Cardiac muscle cell (in vitro differentiated cells and primary cell): ENCODE data around the gene MAN1C1. TPM values are rescaled to one million over a fixed set of nuclear protein-coding genes. Genes with fewer than 3 reads are reported as not detected.

ENCODE experiments used
- DNase-seq, 2 donors: peaks; one replicate each; pipeline versions ENCODE4 v3.0.0 to v3.0.0-alpha.2; 2010 to 2017; ENCODE audit warnings: low read depth in 1 of 2, low spot score in 1 of 2
- H3K27ac ChIP-seq: fragments of 200-600 bp; sonication (generic); 2 replicates; pipeline ENCODE4 v1.5.1; 2016
- H3K27me3 ChIP-seq: fragments of 200-600 bp; sonication (generic); 2 replicates; pipeline ENCODE4 v1.6.0; 2016; ENCODE audit warnings: control low read depth
- H3K36me3 ChIP-seq: fragments of 200-600 bp; sonication (generic); 2 replicates; pipeline ENCODE4 v1.5.1; 2016; ENCODE audit warnings: control low read depth
- H3K4me1 ChIP-seq: fragments of 200-600 bp; sonication (generic); 2 replicates; pipeline ENCODE4 v1.8.1; 2017; ENCODE audit warnings: low read depth, mild to moderate bottlenecking, mixed run types
- H3K4me3 ChIP-seq: fragments of 200-600 bp; sonication (generic); 2 replicates; pipeline ENCODE4 v1.5.1; 2016; ENCODE audit warnings: mild to moderate bottlenecking
- H3K9me3 ChIP-seq: fragments of 200-600 bp; sonication (generic); 2 replicates; pipeline ENCODE4 v1.5.1; 2017; ENCODE audit warnings: low read depth, mild to moderate bottlenecking, control low read depth
- CTCF ChIP-seq: IDR thresholded peaks from 2 replicates; pipeline ENCODE4 v1.5.1; 2012; ENCODE audit warnings: low read depth, mild to moderate bottlenecking, low read length
- polyA plus RNA-seq: library from polyadenylated mRNA; unstranded; fragments of >200 nt; fragmentation: Nextera tagmentation; extraction: Ambion mirVana; gene quantifications from 2 replicates; pipeline ENCODE4 v1.2.1, GENCODE V29; 2016
- total RNA-seq: library from RNA; depleted of rRNA; stranded (reverse); fragments of >200 nt; gene quantifications from 2 replicates; pipeline ENCODE4 v1.2.3, GENCODE V29; 2016

MAN1C1 gene
- total and polyA plus RNA-seq, 2 experiments from 2014 or later: 88.8 to 118 TPM

GRCh38 chr1:25640646-25641328 is 24.2 kb downstream of the MAN1C1 start:
- no peaks in the 10 kb centered on the region for H3K9me3 ChIP-seq
- TF ChIP-seq CTCF: no peak
- no peak for DNase-seq
- H3K27ac ChIP-seq: no peak overlapping the region
- H3K4me3 ChIP-seq: no peak overlapping the region
- peaks cover 10% of the 10 kb centered on the region for H3K4me1 ChIP-seq
- no peaks in the 10 kb centered on the region for H3K27me3 ChIP-seq
- H3K36me3 ChIP-seq: no peaks in the 10 kb centered on the region

- Histone ChIP-seq H3K27ac (no peak overlapping the region), H3K36me3 (no peaks in the 10 kb centered on the region), H3K9me3 (no peaks in the 10 kb centered on the region), H3K4me1 (peaks cover 10% of the 10 kb centered on the region), H3K27me3 (no peaks in the 10 kb centered on the region), H3K4me3 (no peak overlapping the region)
- DNase-seq: no peak
- no peak for TF ChIP-seq CTCF
Observed at GRCh38 chr1:25641329-25641725, 24.7 kb downstream of the MAN1C1 start.

- Histone ChIP-seq H3K4me3 (no peak overlapping the region), H3K4me1 (peaks cover 10% of the 10 kb centered on the region), H3K27me3 (no peaks in the 10 kb centered on the region), H3K9me3 (no peaks in the 10 kb centered on the region), H3K27ac (no peak overlapping the region), H3K36me3 (no peaks in the 10 kb centered on the region)
- peak in 1 of 2 donors; percentile 76 for DNase-seq
- TF ChIP-seq CTCF: no peak
Observed at GRCh38 chr1:25641931-25642573, 25.5 kb downstream of the MAN1C1 start.

GRCh38 chr1:25642574-25643108 is 26.1 kb downstream of the MAN1C1 start:
- H3K36me3 ChIP-seq: no peaks in the 10 kb centered on the region
- no peak for TF ChIP-seq CTCF
- DNase-seq: peak in 1 of 2 donors; percentile 81
- H3K27ac ChIP-seq: no peak overlapping the region
- H3K4me3 ChIP-seq: no peak overlapping the region
- peaks cover 10% of the 10 kb centered on the region for H3K4me1 ChIP-seq
- H3K9me3 ChIP-seq: no peaks in the 10 kb centered on the region
- H3K27me3 ChIP-seq: no peaks in the 10 kb centered on the region

- Histone ChIP-seq H3K36me3 (no peaks in the 10 kb centered on the region), H3K4me3 (no peak overlapping the region), H3K4me1 (peaks cover 16% of the 10 kb centered on the region), H3K27ac (no peak overlapping the region), H3K27me3 (no peaks in the 10 kb centered on the region), H3K9me3 (no peaks in the 10 kb centered on the region)
- TF ChIP-seq CTCF: no peak
- DNase-seq: no peak
Observed at GRCh38 chr1:25643929-25644328, 27.3 kb downstream of the MAN1C1 start.
